T-helper 17 cell (primary cell): Measurements from ENCODE around the gene ACVR1. TPM values are rescaled to one million over a fixed set of nuclear protein-coding genes. Genes with fewer than 3 reads are reported as not detected.

Experiments used
- ATAC-seq: fragments of 150-1000 bp; cut with Tn5 transposase; 2 replicates; pipeline ENCODE4 v1.10.0; 2021; ENCODE audit warnings: mild to moderate bottlenecking, moderate library complexity
- DNase-seq, 3 donors: peaks; one replicate each; pipeline versions ENCODE4 v3.0.0 to v3.0.0-alpha.2; 2020 to 2021
- H3K9me3 ChIP-seq: one replicate; pipeline ENCODE4 v1.7.0; 2013; ENCODE audit warnings: low read length, mild to moderate bottlenecking; ENCODE audit not compliant: control insufficient read depth, poor library complexity, severe bottlenecking
- H3K27ac Mint-ChIP-seq: one replicate; pipeline ENCODE4 v1.8.0; 2022; ENCODE audit warnings: mild to moderate bottlenecking, moderate library complexity, mixed read lengths
- H3K27me3 Mint-ChIP-seq: one replicate; pipeline ENCODE4 v1.8.0; 2022; ENCODE audit warnings: mixed read lengths
- H3K36me3 Mint-ChIP-seq: one replicate; pipeline ENCODE4 v1.8.0; 2022; ENCODE audit warnings: low read depth, mixed read lengths
- H3K4me1 Mint-ChIP-seq: one replicate; pipeline ENCODE4 v1.8.0; 2022; ENCODE audit warnings: mild to moderate bottlenecking, mixed read lengths
- H3K4me3 Mint-ChIP-seq: one replicate; pipeline ENCODE4 v1.8.0; 2022; ENCODE audit warnings: mild to moderate bottlenecking, moderate library complexity, mixed read lengths
- total RNA-seq, 4 donors: library from RNA in 2 of 4; stranded (reverse) in 2 of 4; gene quantifications; one replicate each; pipeline ENCODE4 v1.2.3 and lab custom pipeline; 2022 to 2026

The ACVR1 gene
- total RNA-seq, 2 donors from 2014 or later = 37.4 to 38.2 TPM

- Mint-ChIP-seq H3K27ac (no peak overlapping the region), H3K36me3 (peaks cover 4% of the 10 kb centered on the region), H3K27me3 (no peaks in the 10 kb centered on the region), H3K4me1 (peaks cover 21% of the 10 kb centered on the region), H3K4me3 (no peak overlapping the region)
- no peaks in the 10 kb centered on the region for H3K9me3 ChIP-seq
- ATAC-seq = no peak
- DNase-seq = no peak
These were observed 70.6 kb downstream of the ACVR1 start for GRCh38 chr2:157805519-157805918.

GRCh38 chr2:157804355-157804754, 71.8 kb downstream of the ACVR1 start:
- DNase-seq (no peak), ATAC-seq (no peak)
- Mint-ChIP-seq H3K27ac (no peak overlapping the region), H3K4me1 (peaks cover 23% of the 10 kb centered on the region), H3K4me3 (no peak overlapping the region), H3K27me3 (no peaks in the 10 kb centered on the region), H3K36me3 (peaks cover 3% of the 10 kb centered on the region)
- no peaks in the 10 kb centered on the region for H3K9me3 ChIP-seq

- H3K4me3 Mint-ChIP-seq = no peak overlapping the region
- no peaks in the 10 kb centered on the region for H3K9me3 ChIP-seq
These were observed 72.2 kb downstream of the ACVR1 start for GRCh38 chr2:157803952-157804351.

GRCh38 chr2:157803476-157803875, 72.7 kb downstream of the ACVR1 start:
- Mint-ChIP-seq H3K4me1 (peaks cover 23% of the 10 kb centered on the region), H3K27ac (no peak overlapping the region), H3K27me3 (no peaks in the 10 kb centered on the region), H3K4me3 (no peak overlapping the region), H3K36me3 (peaks cover 5% of the 10 kb centered on the region)
- ATAC-seq (no peak), DNase-seq (no peak)
- no peaks in the 10 kb centered on the region for H3K9me3 ChIP-seq

More at GRCh38 chr2:157803952-157804351, 72.2 kb downstream of the ACVR1 start:
- Mint-ChIP-seq H3K27ac (no peak overlapping the region), H3K27me3 (no peaks in the 10 kb centered on the region), H3K36me3 (peaks cover 5% of the 10 kb centered on the region), H3K4me1 (peaks cover 23% of the 10 kb centered on the region)
- no peak for DNase-seq
- ATAC-seq = no peak

- H3K9me3 ChIP-seq = no peaks in the 10 kb centered on the region
- Mint-ChIP-seq H3K27ac (peak overlapping the region; percentile 27), H3K4me3 (no peak overlapping the region), H3K27me3 (no peaks in the 10 kb centered on the region), H3K4me1 (peaks cover 16% of the 10 kb centered on the region), H3K36me3 (peaks cover 4% of the 10 kb centered on the region)
- DNase-seq (no peak), ATAC-seq (no peak)
These were observed 75.2 kb downstream of the ACVR1 start for GRCh38 chr2:157800838-157801495.

GRCh38 chr2:157793053-157793612, 83.0 kb downstream of the ACVR1 start:
- Mint-ChIP-seq H3K27ac (peak overlapping the region; percentile 41), H3K4me3 (no peak overlapping the region), H3K36me3 (peaks cover 2% of the 10 kb centered on the region), H3K27me3 (no peaks in the 10 kb centered on the region), H3K4me1 (peaks cover 27% of the 10 kb centered on the region)
- no peaks in the 10 kb centered on the region for H3K9me3 ChIP-seq
- DNase-seq (no peak), ATAC-seq (no peak)

- no peak overlapping the region for H3K27ac Mint-ChIP-seq
These were observed 83.6 kb downstream of the ACVR1 start for GRCh38 chr2:157792335-157793052.

GRCh38 chr2:157790780-157791179, 85.3 kb downstream of the ACVR1 start:
- Mint-ChIP-seq H3K4me1 (peaks cover 34% of the 10 kb centered on the region), H3K27ac (no peak overlapping the region), H3K27me3 (no peaks in the 10 kb centered on the region), H3K36me3 (peaks cover 4% of the 10 kb centered on the region), H3K4me3 (no peak overlapping the region)
- no peaks in the 10 kb centered on the region for H3K9me3 ChIP-seq
- ATAC-seq (no peak), DNase-seq (no peak)

More at GRCh38 chr2:157792335-157793052, 83.6 kb downstream of the ACVR1 start:
- H3K9me3 ChIP-seq = no peaks in the 10 kb centered on the region
- Mint-ChIP-seq H3K4me1 (peaks cover 32% of the 10 kb centered on the region), H3K36me3 (peaks cover 2% of the 10 kb centered on the region), H3K27me3 (no peaks in the 10 kb centered on the region), H3K4me3 (no peak overlapping the region)
- ATAC-seq (no peak), DNase-seq (no peak)

GRCh38 chr2:157789933-157790511, 86.1 kb downstream of the ACVR1 start:
- ATAC-seq = peak; percentile 37
- Mint-ChIP-seq H3K4me1 (peaks cover 33% of the 10 kb centered on the region), H3K4me3 (no peak overlapping the region), H3K27me3 (no peaks in the 10 kb centered on the region), H3K36me3 (peaks cover 6% of the 10 kb centered on the region), H3K27ac (no peak overlapping the region)
- H3K9me3 ChIP-seq = no peaks in the 10 kb centered on the region
- DNase-seq = no peak

- ATAC-seq (no peak), DNase-seq (no peak)
- Mint-ChIP-seq H3K36me3 (peaks cover 6% of the 10 kb centered on the region), H3K27me3 (no peaks in the 10 kb centered on the region), H3K4me3 (no peak overlapping the region), H3K4me1 (peaks cover 39% of the 10 kb centered on the region), H3K27ac (peak overlapping the region; percentile 65)
- no peaks in the 10 kb centered on the region for H3K9me3 ChIP-seq
These were observed 86.9 kb downstream of the ACVR1 start for GRCh38 chr2:157789256-157789655.

GRCh38 chr2:157788201-157788600, 87.9 kb downstream of the ACVR1 start:
- ATAC-seq = no peak
- Mint-ChIP-seq H3K36me3 (peaks cover 6% of the 10 kb centered on the region), H3K27me3 (no peaks in the 10 kb centered on the region), H3K4me1 (peaks cover 39% of the 10 kb centered on the region), H3K27ac (peak overlapping the region; percentile 80), H3K4me3 (no peak overlapping the region)
- H3K9me3 ChIP-seq = no peaks in the 10 kb centered on the region
- DNase-seq = no peak

- Mint-ChIP-seq H3K27ac (peak overlapping the region; percentile 80), H3K27me3 (no peaks in the 10 kb centered on the region), H3K4me3 (no peak overlapping the region), H3K36me3 (peaks cover 6% of the 10 kb centered on the region), H3K4me1 (peaks cover 42% of the 10 kb centered on the region)
- no peaks in the 10 kb centered on the region for H3K9me3 ChIP-seq
- DNase-seq (no peak), ATAC-seq (no peak)
These were observed 88.7 kb downstream of the ACVR1 start for GRCh38 chr2:157787364-157787938.
